ENCODE measurements around the gene EPB41L1.

EPB41L1 gene

GRCh38 chr20:36154700-36155628 lies at the start of gene EPB41L1:
Gene EPB41L1 (plus strand): TSS chr20:36154740. CDS start chr20:36173778, 19,038 bp downstream.
- DNase-seq: no peak

GRCh38 chr20:36104856-36105255 lies 49.7 kb upstream of the EPB41L1 start:
- no peak for DNase-seq

- no peak for DNase-seq
These were observed 48.8 kb upstream of the EPB41L1 start for GRCh38 chr20:36105711-36106226.

GRCh38 chr20:36106606-36107005 lies 47.9 kb upstream of the EPB41L1 start:
- DNase-seq: no peak

- no peak for DNase-seq
These were observed 46.7 kb upstream of the EPB41L1 start for GRCh38 chr20:36107881-36108280.

- no peak for DNase-seq
These were observed 45.1 kb upstream of the EPB41L1 start for GRCh38 chr20:36109251-36109947.

- no peak for DNase-seq
These were observed 43.5 kb upstream of the EPB41L1 start for GRCh38 chr20:36110994-36111393.

GRCh38 chr20:36112112-36112511 lies 42.4 kb upstream of the EPB41L1 start:
- DNase-seq: no peak

- DNase-seq: no peak
These were observed 41.5 kb upstream of the EPB41L1 start for GRCh38 chr20:36113036-36113435.

- DNase-seq: no peak
These were observed 40.8 kb upstream of the EPB41L1 start for GRCh38 chr20:36113566-36114250.

GRCh38 chr20:36114707-36115106 lies 39.8 kb upstream of the EPB41L1 start:
- DNase-seq: no peak

GRCh38 chr20:36115925-36116324 lies 38.6 kb upstream of the EPB41L1 start:
- DNase-seq: no peak

GRCh38 chr20:36116807-36117441 lies 37.6 kb upstream of the EPB41L1 start:
- DNase-seq: no peak

GRCh38 chr20:36117638-36118037 lies 36.9 kb upstream of the EPB41L1 start:
- DNase-seq: no peak

- no peak for DNase-seq
These were observed 36.2 kb upstream of the EPB41L1 start for GRCh38 chr20:36118371-36118770.

- DNase-seq: no peak
These were observed 35.0 kb upstream of the EPB41L1 start for GRCh38 chr20:36119537-36119936.

GRCh38 chr20:36120241-36120640 lies 34.3 kb upstream of the EPB41L1 start:
- no peak for DNase-seq

GRCh38 chr20:36120991-36121390 lies 33.5 kb upstream of the EPB41L1 start:
- no peak for DNase-seq

- DNase-seq: no peak
These were observed 32.3 kb upstream of the EPB41L1 start for GRCh38 chr20:36121981-36122930.

- no peak for DNase-seq
These were observed 31.6 kb upstream of the EPB41L1 start for GRCh38 chr20:36122931-36123288.

- no peak for DNase-seq
These were observed 29.4 kb upstream of the EPB41L1 start for GRCh38 chr20:36125097-36125496.

Measured in stimulated activated CD4-positive, alpha-beta T cell treated with anti-CD3 and anti-CD28 coated beads, Interleukin-2, amount 100 ng/mL, for 24 hours (primary cell).